ENCODE data around the gene COA5.

DNA sequence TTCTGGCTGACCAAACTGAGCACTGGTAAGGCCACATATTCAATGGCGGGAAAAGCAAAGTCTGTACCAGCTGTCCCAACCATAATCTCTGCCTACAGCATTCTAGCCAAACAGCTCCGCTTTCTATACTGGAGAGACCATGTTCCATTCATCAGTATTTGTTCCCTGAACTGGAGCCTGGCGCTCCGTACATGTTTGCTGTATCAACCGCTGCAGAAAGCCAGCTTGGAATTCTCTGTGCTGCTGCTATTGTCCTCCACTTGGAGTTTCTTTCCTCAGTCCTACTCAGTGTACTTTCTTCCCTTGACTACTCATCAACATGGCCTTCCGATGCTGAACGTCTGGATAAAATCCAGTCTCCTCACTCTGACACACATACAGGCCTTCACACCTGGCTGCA, 1.9 kb downstream of the COA5 start:
- no peak for TF ChIP-seq EZH2phosphoT487 (IDR thresholded peaks at IDR 0.05; ENCODE audit: insufficient read depth, low read depth)
- no peak for TF ChIP-seq EZH2 (IDR thresholded peaks at IDR 0.05; ENCODE audit: insufficient read depth, poor library complexity, severe bottlenecking)
